Muscle of arm (tissue), 12 donors: ENCODE measurements around the gene KCNMB2. TPM values are rescaled to one million over a fixed set of nuclear protein-coding genes. Genes with fewer than 3 reads are reported as not detected.

Experiments used
- DNase-seq: peaks from one replicate; pipeline ENCODE4 v3.0.0-alpha.2; 2013
- polyA plus RNA-seq, 12 donors: library from polyadenylated mRNA; unstranded; fragments of 120-200 nt; gene quantifications; one replicate each; pipeline ENCODE4 v1.2.1, GENCODE V29; 2013; ENCODE audit not compliant: insufficient read length in 12 of 12

Gene KCNMB2
- polyA plus RNA-seq, 12 donors = 6.6 to 29.2 (median 16.7) TPM; not detected in 1

- no peak for DNase-seq
Measured at GRCh38 chr3:178568155-178568731, 32.0 kb downstream of the KCNMB2 start.

- no peak for DNase-seq
Measured at GRCh38 chr3:178568911-178569310, 32.7 kb downstream of the KCNMB2 start.

- DNase-seq = no peak
Measured at GRCh38 chr3:178569826-178570225, 33.6 kb downstream of the KCNMB2 start.

GRCh38 chr3:178583963-178584575, 47.8 kb downstream of the KCNMB2 start:
- DNase-seq = no peak

- peak; percentile 48 for DNase-seq
Measured at GRCh38 chr3:178584722-178585380, 48.6 kb downstream of the KCNMB2 start.

GRCh38 chr3:178585454-178585853, 49.2 kb downstream of the KCNMB2 start:
- DNase-seq = no peak

GRCh38 chr3:178586076-178586475, 49.8 kb downstream of the KCNMB2 start:
- DNase-seq = no peak

- DNase-seq = no peak
Measured at GRCh38 chr3:178588628-178589027, 52.4 kb downstream of the KCNMB2 start.

GRCh38 chr3:178593786-178594185, 57.5 kb downstream of the KCNMB2 start:
- DNase-seq = no peak

GRCh38 chr3:178597371-178597770, 61.1 kb downstream of the KCNMB2 start:
- no peak for DNase-seq

- no peak for DNase-seq
Measured at GRCh38 chr3:178602856-178603255, 66.6 kb downstream of the KCNMB2 start.

- DNase-seq = no peak
Measured at GRCh38 chr3:178603735-178604134, 67.5 kb downstream of the KCNMB2 start.

GRCh38 chr3:178618197-178618596, 82.0 kb downstream of the KCNMB2 start:
- peak; percentile 6 for DNase-seq

GRCh38 chr3:178618896-178619295, 82.7 kb downstream of the KCNMB2 start:
- DNase-seq = no peak

- DNase-seq = no peak
Measured at GRCh38 chr3:178623666-178624255, 87.5 kb downstream of the KCNMB2 start.

GRCh38 chr3:178624276-178624675, 88.0 kb downstream of the KCNMB2 start:
- DNase-seq = no peak

- DNase-seq = no peak
Measured at GRCh38 chr3:178625053-178625600, 88.9 kb downstream of the KCNMB2 start.

GRCh38 chr3:178628037-178628436, 91.8 kb downstream of the KCNMB2 start:
- no peak for DNase-seq

GRCh38 chr3:178629430-178630178, 93.4 kb downstream of the KCNMB2 start:
- no peak for DNase-seq

GRCh38 chr3:178631950-178632349, 95.7 kb downstream of the KCNMB2 start:
- no peak for DNase-seq

GRCh38 chr3:178634975-178635374, 98.7 kb downstream of the KCNMB2 start:
- no peak for DNase-seq

- DNase-seq = no peak
Measured at GRCh38 chr3:178637802-178638201, 101.6 kb downstream of the KCNMB2 start.
